SK-N-MC (cell line): ENCODE measurements around the gene STRIP2.

Experiments used
- DNase-seq: peaks from one replicate; pipeline ENCODE4 v3.0.0-alpha.2; 2011; ENCODE audit warnings: low read depth, low spot score
- H3K27ac ChIP-seq: fragments of 200-600 bp; sonication (generic); 2 replicates; pipeline ENCODE4 v1.5.1; 2016; ENCODE audit warnings: mixed run types
- H3K36me3 ChIP-seq: fragments of 200-600 bp; sonication (generic); 2 replicates; pipeline ENCODE4 v1.6.1; 2017; ENCODE audit warnings: antibody characterized with exemption, low read length, mixed read lengths; ENCODE audit not compliant: insufficient read depth
- H3K4me3 ChIP-seq: fragments of 200-600 bp; sonication (generic); 2 replicates; pipeline ENCODE4 v1.5.1; 2016
- H3K9ac ChIP-seq: fragments of 200-600 bp; sonication (generic); 2 replicates; pipeline ENCODE4 v1.8.0; 2017; ENCODE audit warnings: mixed run types, mixed read lengths; ENCODE audit not compliant: insufficient read length
- H3K9me3 ChIP-seq: fragments of 200-600 bp; sonication (generic); 2 replicates; pipeline ENCODE4 v1.6.1; 2017; ENCODE audit warnings: low read depth, mild to moderate bottlenecking, antibody characterized with exemption, low read length, moderate library complexity, mixed read lengths
- EZH2 ChIP-seq: fragments of 200-600 bp; sonication (generic); IDR thresholded peaks from one replicate; pipeline ENCODE4 v1.6.1; 2017; ENCODE audit warnings: antibody characterized with exemption
- FOXP2 ChIP-seq: optimal IDR thresholded peaks from 2 replicates; pipeline ENCODE3; 2011; ENCODE audit warnings: mild to moderate bottlenecking, moderate library complexity; ENCODE audit not compliant: insufficient read depth; ENCODE audit errors: extremely low read length, control extremely low read depth
- POLR2AphosphoS5 ChIP-seq: IDR thresholded peaks from 2 replicates; pipeline ENCODE4 v1.6.1; 2012; ENCODE audit warnings: mild to moderate bottlenecking, low read depth, low read length, borderline replicate concordance

Gene STRIP2

GRCh38 chr7:129496653-129497052 is 62.4 kb downstream of the STRIP2 start:
- H3K4me3 ChIP-seq = no peak overlapping the region
- no peak for DNase-seq
- no peak overlapping the region for H3K9ac ChIP-seq
- no peaks in the 10 kb centered on the region for H3K36me3 ChIP-seq
- no peak overlapping the region for H3K27ac ChIP-seq
- TF ChIP-seq EZH2 (no peak), FOXP2 (no peak), POLR2AphosphoS5 (no peak)
- no peaks in the 10 kb centered on the region for H3K9me3 ChIP-seq

GRCh38 chr7:129497156-129497555 is 62.9 kb downstream of the STRIP2 start:
- no peak for TF ChIP-seq POLR2AphosphoS5
- no peak for TF ChIP-seq FOXP2
- H3K9ac ChIP-seq = no peak overlapping the region
- no peak for DNase-seq
- H3K4me3 ChIP-seq = no peak overlapping the region
- no peaks in the 10 kb centered on the region for H3K36me3 ChIP-seq
- no peak overlapping the region for H3K27ac ChIP-seq
- no peaks in the 10 kb centered on the region for H3K9me3 ChIP-seq

GRCh38 chr7:129498021-129498420 is 63.8 kb downstream of the STRIP2 start:
- no peaks in the 10 kb centered on the region for H3K9me3 ChIP-seq
- H3K9ac ChIP-seq = no peak overlapping the region
- TF ChIP-seq FOXP2 (no peak), EZH2 (no peak), POLR2AphosphoS5 (no peak)
- H3K27ac ChIP-seq = no peak overlapping the region
- no peaks in the 10 kb centered on the region for H3K36me3 ChIP-seq
- no peak overlapping the region for H3K4me3 ChIP-seq
- DNase-seq = no peak

- Histone ChIP-seq H3K36me3 (no peaks in the 10 kb centered on the region), H3K4me3 (no peak overlapping the region), H3K9ac (no peak overlapping the region), H3K27ac (no peak overlapping the region), H3K9me3 (no peaks in the 10 kb centered on the region)
- DNase-seq = no peak
- TF ChIP-seq POLR2AphosphoS5 (no peak), FOXP2 (no peak), EZH2 (no peak)
Measured at GRCh38 chr7:129499999-129500398, 65.8 kb downstream of the STRIP2 start.

- H3K27ac ChIP-seq = no peak within 1 kb of the TSS
- no peak for DNase-seq
- TF ChIP-seq POLR2AphosphoS5 (peak; percentile 39; the same call in 1 of the 2 replicates), EZH2 (no peak)
- peak within 1 kb of the TSS; percentile 41 for H3K9ac ChIP-seq
- no peaks in the 10 kb centered on the region for H3K36me3 ChIP-seq
- no peaks in the 10 kb centered on the region for H3K9me3 ChIP-seq
- H3K4me3 ChIP-seq = peak within 1 kb of the TSS; percentile 82
Measured at GRCh38 chr7:129501760-129502707, 67.8 kb downstream of the STRIP2 start, which contains the start of gene SMKR1. SMKR1 (plus strand) TSS chr7:129502531; CDS start chr7:129502825, 294 bp downstream.

- DNase-seq = no peak
- TF ChIP-seq EZH2 (no peak), POLR2AphosphoS5 (no peak), FOXP2 (no peak)
- H3K9ac ChIP-seq = peak overlapping the region; percentile 41
Measured at GRCh38 chr7:129502708-129503685, 68.8 kb downstream of the STRIP2 start.

GRCh38 chr7:129503725-129504124 is 69.5 kb downstream of the STRIP2 start:
- H3K4me3 ChIP-seq = no peak overlapping the region
- H3K27ac ChIP-seq = no peak overlapping the region
- H3K9ac ChIP-seq = no peak overlapping the region
- TF ChIP-seq FOXP2 (no peak), POLR2AphosphoS5 (no peak), EZH2 (no peak)
- H3K9me3 ChIP-seq = no peaks in the 10 kb centered on the region
- DNase-seq = no peak
- H3K36me3 ChIP-seq = no peaks in the 10 kb centered on the region

More at GRCh38 chr7:129502708-129503685, 68.8 kb downstream of the STRIP2 start:
- no peaks in the 10 kb centered on the region for H3K9me3 ChIP-seq
- no peaks in the 10 kb centered on the region for H3K36me3 ChIP-seq
- peak overlapping the region; percentile 82 for H3K4me3 ChIP-seq
- no peak overlapping the region for H3K27ac ChIP-seq

- no peaks in the 10 kb centered on the region for H3K36me3 ChIP-seq
- no peaks in the 10 kb centered on the region for H3K9me3 ChIP-seq
- H3K4me3 ChIP-seq = no peak overlapping the region
- H3K27ac ChIP-seq = no peak overlapping the region
- no peak overlapping the region for H3K9ac ChIP-seq
- no peak for TF ChIP-seq EZH2
- no peak for TF ChIP-seq POLR2AphosphoS5
- TF ChIP-seq FOXP2 = no peak
- DNase-seq = no peak
Measured at GRCh38 chr7:129512192-129512591, 78.0 kb downstream of the STRIP2 start.
